Measurements from ENCODE around the gene HS6ST2.
"Not testable (repeated sequence)": the region's sequence is repeated elsewhere in the genome, so short reads cannot be mapped to it uniquely, and the experiment has no call there.

HS6ST2 gene

DNA sequence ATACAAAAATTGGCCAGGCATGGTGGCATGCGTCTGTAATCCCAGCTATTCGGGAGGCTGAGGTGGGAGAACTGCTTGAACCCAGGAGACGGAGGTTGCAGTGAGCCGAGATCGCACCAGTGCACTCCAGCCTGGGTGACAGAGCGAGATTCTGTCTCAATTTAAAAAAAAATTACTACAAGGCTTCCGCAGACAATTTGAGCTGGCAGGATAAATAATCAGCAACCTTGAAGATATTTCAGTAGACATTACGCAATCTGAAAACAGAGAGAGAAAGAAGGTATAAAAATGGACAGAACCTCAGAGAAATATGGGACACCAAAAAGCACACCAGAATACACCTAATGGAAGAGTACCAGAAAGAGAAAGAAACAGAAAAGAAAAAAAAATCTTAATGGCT, 25.3 kb downstream of the HS6ST2 start:
- Histone ChIP-seq H3K27me3 (ENCODE audit: control insufficient read depth, insufficient read depth, low read length) (peaks cover 3% of the 10 kb centered on the region), H3K9me3 (replicated peaks; ENCODE audit: low read length) (no peaks in the 10 kb centered on the region), H3K36me3 (ENCODE audit: insufficient read depth, low read length) (no peaks in the 10 kb centered on the region), H3K4me3 (ENCODE audit: low read length) (no peak overlapping the region), H3K4me2 (ENCODE audit: low read length) (no peak overlapping the region), H3K9ac (ENCODE audit: low read depth, low read length) (no peak overlapping the region), H3K4me1 (ENCODE audit: control insufficient read depth, insufficient read depth, low read length) (no peaks in the 10 kb centered on the region)

DNA sequence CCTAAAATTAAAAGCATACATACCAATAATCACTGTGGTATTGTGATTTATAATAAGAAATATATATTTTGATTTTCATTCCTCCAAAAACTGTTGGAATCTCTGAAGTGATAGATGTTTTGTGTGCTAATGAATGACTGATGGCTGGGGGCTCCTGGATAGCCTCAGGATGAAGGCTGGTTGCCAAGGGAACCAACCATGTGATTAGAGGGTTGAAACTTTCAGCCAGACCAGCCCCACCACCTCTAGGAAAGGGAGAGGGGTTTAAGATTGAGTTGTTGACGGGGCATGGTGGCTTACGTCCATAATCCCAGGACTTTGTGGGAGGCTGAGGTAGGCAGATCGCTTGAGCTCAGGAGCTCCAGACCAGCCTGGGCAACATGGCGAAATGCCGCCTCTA, 34.0 kb downstream of the HS6ST2 start:
- Histone ChIP-seq H3K4me1 (ENCODE audit: control insufficient read depth, insufficient read depth, low read length) (no peaks in the 10 kb centered on the region), H3K4me3 (ENCODE audit: low read length) (no peak overlapping the region), H3K4me2 (ENCODE audit: low read length) (no peak overlapping the region), H3K9ac (ENCODE audit: low read depth, low read length) (no peak overlapping the region), H3K27me3 (ENCODE audit: control insufficient read depth, insufficient read depth, low read length) (peaks cover 7% of the 10 kb centered on the region), H3K9me3 (replicated peaks; ENCODE audit: low read length) (no peaks in the 10 kb centered on the region), H3K36me3 (ENCODE audit: insufficient read depth, low read length) (no peaks in the 10 kb centered on the region)

DNA sequence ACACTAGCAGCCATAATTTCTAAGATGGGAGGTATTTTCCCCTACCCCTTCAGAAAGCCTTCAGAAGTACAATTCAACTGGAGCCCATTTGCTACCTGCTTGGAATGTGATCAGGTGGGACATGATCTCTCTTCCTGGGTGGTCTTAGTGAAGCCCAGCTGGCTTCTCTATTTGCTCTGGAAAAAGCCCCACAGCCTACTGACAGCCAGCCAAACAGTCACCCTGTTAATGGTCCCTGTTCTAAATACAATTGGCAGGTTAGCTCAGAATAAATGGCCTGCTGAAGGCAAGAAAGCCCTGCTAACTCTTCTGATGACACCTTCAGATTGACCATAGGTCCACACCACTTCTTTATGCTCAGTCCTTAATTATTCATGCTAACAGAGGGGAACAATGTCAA, 39.9 kb downstream of the HS6ST2 start:
- H3K9ac ChIP-seq (ENCODE audit: low read depth, low read length) = no peak overlapping the region
- H3K27me3 ChIP-seq (ENCODE audit: control insufficient read depth, insufficient read depth, low read length) = peaks cover 13% of the 10 kb centered on the region
- H3K4me3 ChIP-seq (ENCODE audit: low read length) = no peak overlapping the region
- H3K4me1 ChIP-seq (ENCODE audit: control insufficient read depth, insufficient read depth, low read length) = no peaks in the 10 kb centered on the region
- no peaks in the 10 kb centered on the region for H3K36me3 ChIP-seq (ENCODE audit: insufficient read depth, low read length)
- no peak overlapping the region for H3K4me2 ChIP-seq (ENCODE audit: low read length)
- H3K9me3 ChIP-seq (replicated peaks; ENCODE audit: low read length) = no peaks in the 10 kb centered on the region

- Histone ChIP-seq H3K36me3 (ENCODE audit: insufficient read depth, low read length) (no peaks in the 10 kb centered on the region), H3K4me3 (ENCODE audit: low read length) (no peak overlapping the region), H3K27me3 (ENCODE audit: control insufficient read depth, insufficient read depth, low read length) (peaks cover 14% of the 10 kb centered on the region), H3K4me1 (ENCODE audit: control insufficient read depth, insufficient read depth, low read length) (no peaks in the 10 kb centered on the region), H3K9ac (ENCODE audit: low read depth, low read length) (no peak overlapping the region), H3K9me3 (replicated peaks; ENCODE audit: low read length) (no peaks in the 10 kb centered on the region), H3K4me2 (ENCODE audit: low read length) (no peak overlapping the region)
Measured at GRCh38 chrX:132916349-132916748, 42.1 kb downstream of the HS6ST2 start.

- H3K4me3 ChIP-seq (ENCODE audit: low read length) = no peak overlapping the region
- no peak overlapping the region for H3K9ac ChIP-seq (ENCODE audit: low read depth, low read length)
- no peaks in the 10 kb centered on the region for H3K36me3 ChIP-seq (ENCODE audit: insufficient read depth, low read length)
- H3K27me3 ChIP-seq (ENCODE audit: control insufficient read depth, insufficient read depth, low read length) = peaks cover 9% of the 10 kb centered on the region
- H3K9me3 ChIP-seq (replicated peaks; ENCODE audit: low read length) = no peaks in the 10 kb centered on the region
- H3K4me2 ChIP-seq (ENCODE audit: low read length) = no peak overlapping the region
- no peaks in the 10 kb centered on the region for H3K4me1 ChIP-seq (ENCODE audit: control insufficient read depth, insufficient read depth, low read length)
Measured at GRCh38 chrX:132909643-132910042, 48.8 kb downstream of the HS6ST2 start.

- H3K9ac ChIP-seq (ENCODE audit: low read depth, low read length) = no peak overlapping the region
- H3K4me2 ChIP-seq (ENCODE audit: low read length) = no peak overlapping the region
- H3K4me1 ChIP-seq (ENCODE audit: control insufficient read depth, insufficient read depth, low read length) = no peaks in the 10 kb centered on the region
- no peak overlapping the region for H3K4me3 ChIP-seq (ENCODE audit: low read length)
- H3K27me3 ChIP-seq (ENCODE audit: control insufficient read depth, insufficient read depth, low read length) = peaks cover 9% of the 10 kb centered on the region
- H3K36me3 ChIP-seq (ENCODE audit: insufficient read depth, low read length) = no peaks in the 10 kb centered on the region
- H3K9me3 ChIP-seq (replicated peaks; ENCODE audit: low read length) = no peaks in the 10 kb centered on the region
Measured at GRCh38 chrX:132908891-132909290, 49.5 kb downstream of the HS6ST2 start.

GRCh38 chrX:132900633-132901293, 57.7 kb downstream of the HS6ST2 start:
- H3K9me3 ChIP-seq (replicated peaks; ENCODE audit: low read length) = no peaks in the 10 kb centered on the region

DNA sequence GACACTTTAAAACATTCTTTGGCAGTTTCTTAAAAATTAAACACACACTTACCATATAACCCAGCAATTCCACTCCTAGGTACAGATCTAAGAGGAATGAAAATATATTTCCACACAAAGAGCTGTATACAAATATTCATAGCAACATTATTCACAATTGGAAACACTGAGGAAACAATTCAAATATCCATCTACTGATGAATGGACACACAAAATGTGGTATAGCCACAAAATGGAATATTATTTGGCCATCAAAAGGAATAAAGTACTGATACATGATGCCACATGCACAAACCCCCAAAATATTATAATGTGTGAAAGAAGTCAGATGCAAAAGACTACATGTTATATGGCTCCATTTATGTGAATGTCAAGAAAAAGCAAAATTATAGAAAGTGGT, 70.9 kb downstream of the HS6ST2 start:
- Histone ChIP-seq H3K4me2 (ENCODE audit: low read length) (no peak overlapping the region), H3K4me3 (ENCODE audit: low read length) (no peak overlapping the region), H3K9ac (ENCODE audit: low read depth, low read length) (no peak overlapping the region), H3K36me3 (ENCODE audit: insufficient read depth, low read length) (no peaks in the 10 kb centered on the region), H3K9me3 (replicated peaks; ENCODE audit: low read length) (no peaks in the 10 kb centered on the region), H3K27me3 (ENCODE audit: control insufficient read depth, insufficient read depth, low read length) (no peaks in the 10 kb centered on the region), H3K4me1 (ENCODE audit: control insufficient read depth, insufficient read depth, low read length) (no peaks in the 10 kb centered on the region)

More at GRCh38 chrX:132900633-132901293, 57.7 kb downstream of the HS6ST2 start:
- H3K4me3 ChIP-seq (ENCODE audit: low read length) = no peak overlapping the region
- no peaks in the 10 kb centered on the region for H3K4me1 ChIP-seq (ENCODE audit: control insufficient read depth, insufficient read depth, low read length)
- no peak overlapping the region for H3K9ac ChIP-seq (ENCODE audit: low read depth, low read length)
- no peak overlapping the region for H3K4me2 ChIP-seq (ENCODE audit: low read length)
- peaks cover 6% of the 10 kb centered on the region for H3K27me3 ChIP-seq (ENCODE audit: control insufficient read depth, insufficient read depth, low read length)
- no peaks in the 10 kb centered on the region for H3K36me3 ChIP-seq (ENCODE audit: insufficient read depth, low read length)

DNA sequence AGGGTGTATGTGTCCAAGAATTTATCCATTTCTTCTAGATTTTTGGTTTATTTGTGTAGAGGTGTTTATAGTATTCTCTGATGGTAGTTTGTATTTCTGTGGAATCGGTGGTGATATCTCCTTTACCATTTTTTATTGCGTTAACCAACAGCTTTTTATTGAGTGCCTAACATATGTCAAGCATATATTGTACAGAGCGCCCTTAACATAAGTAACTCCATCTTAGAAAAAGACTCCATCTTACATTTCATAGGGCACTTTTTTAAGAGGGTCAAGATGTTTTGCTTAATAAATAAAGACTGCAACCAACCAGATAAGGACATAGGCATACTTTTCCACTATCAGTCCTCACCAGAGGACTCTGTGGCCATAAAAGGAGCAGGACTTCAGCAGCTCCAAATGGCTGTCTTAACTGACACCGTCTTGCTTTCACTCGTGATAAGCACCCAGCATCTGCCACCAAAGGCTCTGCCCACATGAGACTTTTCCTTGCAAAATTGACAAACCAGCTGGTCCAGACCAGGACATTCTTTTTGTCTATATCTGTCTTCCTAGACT, 75.0 kb downstream of the HS6ST2 start:
- no peak overlapping the region for H3K4me3 ChIP-seq (ENCODE audit: low read length)
- peaks cover 8% of the 10 kb centered on the region for H3K27me3 ChIP-seq (ENCODE audit: control insufficient read depth, insufficient read depth, low read length)
- no peaks in the 10 kb centered on the region for H3K4me1 ChIP-seq (ENCODE audit: control insufficient read depth, insufficient read depth, low read length)
- no peaks in the 10 kb centered on the region for H3K36me3 ChIP-seq (ENCODE audit: insufficient read depth, low read length)
- H3K9ac ChIP-seq (ENCODE audit: low read depth, low read length) = no peak overlapping the region
- no peaks in the 10 kb centered on the region for H3K9me3 ChIP-seq (replicated peaks; ENCODE audit: low read length)
- H3K4me2 ChIP-seq (ENCODE audit: low read length) = no peak overlapping the region

- H3K27me3 ChIP-seq (ENCODE audit: control insufficient read depth, insufficient read depth, low read length); H3K4me2 ChIP-seq (ENCODE audit: low read length); H3K4me1 ChIP-seq (ENCODE audit: control insufficient read depth, insufficient read depth, low read length); H3K4me3 ChIP-seq (ENCODE audit: low read length); H3K36me3 ChIP-seq (ENCODE audit: insufficient read depth, low read length); H3K9ac ChIP-seq (ENCODE audit: low read depth, low read length); H3K9me3 ChIP-seq (replicated peaks; ENCODE audit: low read length): not testable (repeated sequence)
Measured at GRCh38 chrX:132880753-132881152, 77.7 kb downstream of the HS6ST2 start.

DNA sequence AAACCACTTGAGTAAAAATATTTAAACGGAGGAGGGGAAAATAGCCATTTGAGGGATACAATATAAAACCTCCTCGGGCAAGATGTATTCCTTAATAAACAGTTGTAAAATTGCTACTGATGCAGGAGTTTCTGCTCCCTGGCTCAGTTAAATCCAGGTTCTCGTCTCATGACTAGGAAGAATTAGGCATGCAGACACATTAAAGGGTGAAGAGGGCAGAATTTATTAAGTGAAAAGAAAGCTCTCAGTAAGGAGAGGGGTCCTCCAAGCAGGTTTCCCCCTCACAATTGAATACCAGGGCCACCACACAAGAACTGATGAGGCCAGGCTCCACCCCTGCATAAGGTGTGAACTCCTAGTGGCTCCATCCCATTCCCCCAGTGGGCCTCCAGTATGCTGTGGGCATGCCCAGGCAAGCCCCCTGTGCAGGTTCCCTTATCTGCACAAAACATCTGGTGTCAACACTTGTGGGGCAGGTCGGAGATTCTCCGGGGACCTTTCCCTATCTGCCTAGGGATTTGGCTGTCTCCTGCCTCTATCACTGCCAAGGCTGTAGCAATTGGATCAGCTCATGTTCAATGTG, 80.4 kb downstream of the HS6ST2 start:
- Histone ChIP-seq H3K4me2 (ENCODE audit: low read length) (no peak overlapping the region), H3K27me3 (ENCODE audit: control insufficient read depth, insufficient read depth, low read length) (peaks cover 15% of the 10 kb centered on the region), H3K9ac (ENCODE audit: low read depth, low read length) (no peak overlapping the region), H3K9me3 (replicated peaks; ENCODE audit: low read length) (no peaks in the 10 kb centered on the region), H3K36me3 (ENCODE audit: insufficient read depth, low read length) (no peaks in the 10 kb centered on the region), H3K4me1 (ENCODE audit: control insufficient read depth, insufficient read depth, low read length) (no peaks in the 10 kb centered on the region), H3K4me3 (ENCODE audit: low read length) (no peak overlapping the region)
